Ramos (cell line): ENCODE data around the gene PSD.

Experiments used
- in situ Hi-C: fragments of 300-500 bp; cut with MboI; formaldehyde crosslinking; loops from one replicate; pipeline ENCODE4 v1.14.3; 2022; ENCODE audit warnings: low sequenced_read_pairs; ENCODE audit not compliant: unreplicated experiment

PSD gene

GRCh38 chr10:102449321-102450123 is 30.9 kb upstream of the PSD start:
- in situ Hi-C loops: no loop called here

DNA sequence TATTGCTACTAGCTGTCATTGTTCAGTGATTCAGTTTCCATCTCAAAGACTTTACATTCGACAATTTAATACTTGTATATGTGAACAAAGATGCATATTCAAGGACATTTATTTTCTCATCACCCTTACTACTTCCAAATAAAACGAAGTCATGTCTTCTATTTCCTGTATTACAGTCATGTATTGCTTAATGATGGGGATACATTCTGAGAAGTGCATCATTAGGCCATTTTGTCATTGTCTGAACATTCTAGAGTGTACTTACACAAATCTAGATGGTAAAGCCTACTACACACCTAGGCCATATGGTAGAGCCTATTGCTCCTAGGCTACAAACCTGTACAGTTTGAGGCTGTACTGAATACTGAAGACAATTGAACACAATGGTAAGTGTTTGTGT is 26.3 kb upstream of the PSD start:
- in situ Hi-C loops: no loop called here

DNA sequence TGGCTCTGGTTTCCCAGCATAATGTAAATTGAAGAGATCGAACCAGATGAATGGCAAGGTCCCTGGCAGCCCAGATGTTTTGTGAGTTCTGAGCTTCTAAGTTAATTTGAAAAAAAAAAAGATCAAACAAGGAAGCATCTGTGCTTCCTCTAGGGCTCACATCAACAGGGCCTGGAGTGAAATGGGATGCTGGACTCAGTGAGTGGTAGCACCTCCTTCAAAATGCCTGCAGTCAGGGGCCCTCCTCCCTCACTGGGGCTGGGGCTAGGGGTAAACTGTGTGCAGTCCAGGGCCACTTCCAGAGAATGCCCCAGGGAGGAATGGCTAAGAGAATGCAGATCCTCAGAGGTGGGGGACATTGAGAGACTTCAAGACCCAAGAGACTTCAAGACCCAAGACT is 19.8 kb upstream of the PSD start:
- in situ Hi-C loops: no loop called here

GRCh38 chr10:102437515-102437914 is 18.9 kb upstream of the PSD start:
- in situ Hi-C loops: no loop called here

DNA sequence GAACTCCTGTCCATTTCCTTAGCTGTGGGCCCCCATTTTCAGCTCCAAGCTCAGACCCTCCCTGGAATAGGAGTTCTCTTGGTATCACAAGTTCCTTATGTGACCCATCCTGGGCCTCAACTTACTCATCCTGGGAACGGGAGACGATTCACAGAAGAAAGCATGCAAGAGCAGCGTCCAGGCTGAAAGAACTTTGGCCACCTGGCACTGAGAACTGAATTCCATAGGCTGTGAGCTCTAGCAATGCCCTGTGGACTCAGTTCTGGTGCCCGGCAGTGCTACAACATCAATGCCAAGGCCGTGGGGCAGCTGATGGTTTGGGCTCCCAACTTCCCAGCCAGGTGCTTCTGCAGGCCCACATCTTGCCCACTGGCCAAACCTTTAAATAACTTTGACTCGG is 17.7 kb upstream of the PSD start:
- in situ Hi-C loops: no loop called here

- in situ Hi-C loops: no loop called here
Observed at GRCh38 chr10:102435529-102436233, 17.1 kb upstream of the PSD start.

- in situ Hi-C loops: no loop called here
Observed at GRCh38 chr10:102435133-102435497, 16.5 kb upstream of the PSD start.

- in situ Hi-C loops: no loop called here
Observed at GRCh38 chr10:102434394-102435132, 16.0 kb upstream of the PSD start.

DNA sequence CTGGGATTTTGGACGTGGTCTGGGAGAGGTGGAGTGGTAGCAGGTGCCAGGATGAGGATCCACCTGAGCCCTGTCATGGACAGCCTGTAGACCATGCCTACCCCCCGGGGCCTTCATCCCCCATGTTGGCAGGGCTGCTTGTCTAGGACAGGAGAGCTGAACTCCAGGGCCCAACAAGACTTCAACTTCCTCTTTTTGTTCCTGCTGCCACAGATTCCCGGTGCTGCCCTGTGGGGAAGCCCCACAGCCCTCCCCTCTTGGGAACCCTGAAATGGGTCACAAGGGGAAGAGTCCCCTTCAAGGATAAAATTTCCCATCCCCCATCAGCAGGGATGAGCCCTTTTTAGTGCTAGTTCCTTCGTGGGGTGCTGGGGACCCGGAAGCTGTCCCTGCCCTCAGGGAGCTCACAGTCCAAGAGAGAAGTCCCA is 15.0 kb upstream of the PSD start:
- in situ Hi-C loops: no loop called here

DNA sequence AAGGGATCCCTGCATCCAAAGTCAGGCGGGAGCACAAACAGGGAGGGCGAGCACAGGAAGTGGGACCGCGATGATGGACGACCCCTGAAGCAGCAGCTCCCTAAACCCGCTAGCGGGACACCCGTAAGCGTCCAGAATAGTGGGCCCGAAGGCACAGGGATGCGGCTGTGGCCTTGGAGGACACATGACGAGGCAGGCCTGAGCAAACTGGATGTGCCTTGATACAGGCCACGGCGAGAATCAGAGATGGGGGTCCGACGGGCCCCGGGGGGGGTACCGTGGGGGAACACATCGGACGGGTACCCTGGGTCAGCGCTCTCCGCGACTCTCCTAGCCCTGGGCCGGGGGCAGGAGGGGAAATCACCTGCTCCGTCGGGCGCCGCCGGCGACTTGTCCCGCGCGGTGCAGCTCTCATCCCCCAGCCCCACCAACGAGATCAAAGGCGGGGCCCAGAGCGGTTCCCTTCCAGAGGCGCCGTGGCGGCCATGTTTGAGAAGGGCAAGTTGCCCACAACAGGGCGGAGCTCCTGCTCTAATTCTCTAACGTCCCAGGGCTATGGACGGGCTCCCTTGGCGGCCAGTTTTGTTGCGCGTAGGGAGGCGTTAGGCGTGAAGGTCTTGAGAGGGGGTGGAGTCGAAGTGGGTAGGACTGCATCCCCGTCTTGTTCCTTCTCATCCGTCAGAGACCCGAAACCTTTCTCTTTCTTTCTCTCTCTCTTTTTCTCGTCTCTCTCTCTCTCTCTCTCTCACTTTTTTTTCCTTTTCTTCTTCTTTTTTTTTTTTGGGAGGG is 13.8 kb upstream of the PSD start, which contains the start of gene CUEDC2:
Gene CUEDC2 (minus strand): TSS at position 413 of the 789 bp plus-strand sequence. CDS start 7,386 bp downstream, outside the sequence.
- in situ Hi-C loops: no loop called here

DNA sequence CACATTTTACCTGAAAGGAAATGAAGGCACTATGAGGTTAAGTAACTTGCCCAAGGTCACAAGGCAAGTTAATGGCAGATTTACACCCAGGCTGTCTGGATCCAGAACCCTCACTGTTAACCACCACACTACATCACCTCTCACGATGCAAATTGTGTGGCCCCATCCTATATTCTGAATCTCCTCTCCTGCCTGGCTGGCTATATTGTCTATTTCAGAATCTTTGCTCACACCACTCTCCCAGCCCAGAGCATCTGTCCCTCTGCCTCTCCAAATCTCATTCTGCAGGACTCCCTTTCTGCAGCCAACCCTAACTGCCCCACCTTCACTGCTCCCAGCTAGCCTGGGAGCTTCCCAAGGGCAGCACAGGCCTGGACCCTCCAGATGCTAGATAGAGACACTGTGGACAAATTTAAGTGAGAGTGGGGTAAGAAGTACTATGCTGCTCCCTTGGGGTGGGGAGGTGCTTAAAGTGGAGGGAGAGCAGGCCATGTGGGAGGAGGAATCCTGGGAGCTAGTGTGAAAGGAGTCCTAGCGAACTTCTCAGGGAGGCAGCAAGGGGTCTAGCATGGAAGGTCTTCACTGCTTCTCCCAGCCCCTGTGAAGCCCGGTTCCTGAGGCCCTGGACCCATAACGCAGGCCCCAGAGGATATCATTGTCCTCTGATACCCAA is 13.0 kb upstream of the PSD start:
- in situ Hi-C loops: no loop called here

DNA sequence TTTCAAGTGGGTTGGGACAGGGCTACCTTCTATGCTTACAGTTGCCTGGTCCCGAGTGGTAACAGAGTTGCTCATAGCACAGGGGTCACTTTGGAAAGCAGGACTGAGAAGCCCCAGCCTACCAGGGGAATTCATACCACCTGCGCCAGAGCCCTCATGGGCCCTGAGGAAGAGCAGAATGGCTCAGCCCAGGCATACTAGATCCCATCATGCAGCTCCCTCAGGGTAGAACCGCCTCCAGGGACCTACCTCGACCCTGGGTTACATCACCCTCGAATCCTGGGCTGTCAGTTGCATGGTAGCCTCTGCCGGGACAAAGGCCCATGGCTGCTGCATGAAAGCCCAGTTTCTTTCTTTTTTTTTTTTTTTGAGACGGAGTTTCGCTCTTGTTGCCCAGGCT is 10.9 kb upstream of the PSD start:
- in situ Hi-C loops: no loop called here

DNA sequence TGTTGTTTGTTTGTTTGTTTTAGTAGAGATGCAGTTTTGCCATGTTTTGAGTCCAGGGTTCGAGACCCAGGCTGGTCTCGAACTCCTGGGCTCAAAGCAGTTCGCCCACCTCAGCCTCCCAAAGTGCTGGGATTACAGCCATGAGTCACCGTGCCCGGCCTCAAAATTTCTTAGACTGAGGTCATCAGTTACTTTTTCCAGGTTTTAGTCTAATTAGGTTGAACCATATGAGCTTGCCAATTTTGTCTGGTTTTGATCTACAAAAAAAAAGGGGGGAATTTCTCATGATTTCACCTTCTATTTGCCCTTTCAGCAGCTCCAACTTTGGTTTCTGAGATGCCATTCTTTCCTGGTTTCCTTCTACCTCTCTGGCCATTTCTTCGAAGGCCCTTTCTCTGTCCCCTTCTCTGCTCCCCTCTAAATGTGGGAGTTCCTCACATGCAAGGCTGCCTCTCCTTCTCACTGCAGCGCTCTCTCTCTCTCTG is 8.3 kb upstream of the PSD start:
- in situ Hi-C loops: no loop called here

GRCh38 chr10:102425444-102425843 is 6.9 kb upstream of the PSD start:
- in situ Hi-C loops: no loop called here

GRCh38 chr10:102424916-102425315 is 6.3 kb upstream of the PSD start:
- in situ Hi-C loops: no loop called here

DNA sequence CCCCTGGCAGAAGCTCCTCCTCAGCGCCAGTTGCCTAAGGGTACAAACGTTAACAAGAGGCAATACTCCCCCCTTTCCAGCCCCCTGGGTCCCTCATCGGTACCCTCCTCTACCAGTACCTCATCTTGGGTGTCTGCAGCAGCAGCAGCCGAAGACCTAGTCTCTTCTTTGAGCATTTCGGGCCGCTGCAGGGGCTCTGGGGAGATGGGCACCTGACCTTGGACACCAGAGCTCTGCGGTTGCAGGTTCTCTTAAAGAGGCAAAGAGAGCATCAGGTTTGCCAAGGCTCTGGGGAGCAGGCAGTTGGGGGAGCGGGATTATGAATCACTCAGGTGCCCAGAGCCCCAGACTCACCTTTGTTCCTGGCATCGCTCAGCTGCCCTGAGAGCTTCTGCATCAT is 5.6 kb upstream of the PSD start:
- in situ Hi-C loops: no loop called here

- in situ Hi-C loops: no loop called here
Observed at GRCh38 chr10:102423372-102423968, 4.9 kb upstream of the PSD start.

DNA sequence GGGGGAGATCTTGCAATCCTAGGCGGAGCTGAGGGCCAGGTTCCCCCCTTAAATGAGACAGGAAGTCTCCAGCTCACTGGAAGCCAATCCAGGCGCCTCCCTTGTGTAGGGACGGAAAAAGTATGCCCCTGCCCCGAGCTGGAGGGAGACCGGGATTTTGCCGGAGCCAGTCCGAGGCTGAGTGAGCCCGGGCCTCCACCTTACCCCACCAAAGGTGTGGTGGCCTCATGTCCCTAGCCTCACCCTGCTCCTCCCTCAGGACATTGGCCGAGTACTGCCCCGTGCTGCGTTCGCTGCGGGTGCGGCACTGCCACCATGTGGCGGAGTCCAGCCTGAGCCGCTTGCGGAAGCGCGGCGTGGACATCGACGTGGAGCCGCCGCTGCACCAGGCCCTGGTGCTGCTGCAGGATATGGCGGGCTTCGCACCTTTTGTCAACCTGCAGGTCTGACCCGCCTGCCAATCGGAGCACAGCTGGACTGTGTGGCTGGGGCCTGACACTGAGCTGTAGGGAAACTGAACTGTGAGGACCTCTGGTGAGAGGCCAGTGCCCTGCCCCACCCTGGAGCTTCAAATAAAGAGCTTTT is 4.1 kb upstream of the PSD start:
- in situ Hi-C loops: no loop called here
